OCI-LY7 (cell line): ENCODE data around the gene GALNT6. TPM values are rescaled to one million over a fixed set of nuclear protein-coding genes. Genes with fewer than 3 reads are reported as not detected.

Experiments
- BruUV-seq: library from RNA; stranded (reverse); fragments of 400-500 nt; replicated peaks from 2 replicates; lab custom pipeline; 2021; lab: Mats Ljungman, UMichigan
- CTCF ChIA-PET: fragments of 300-600 bp; sonication (Branson Sonifier 250); formaldehyde crosslinking; loops from one replicate; lab custom pipeline; 2022; ENCODE audit warnings: antibody characterized with exemption; ENCODE audit not compliant: unreplicated experiment; lab: Charles Lee
- POLR2A ChIA-PET: fragments of 300-600 bp; sonication (Branson Sonifier 250); formaldehyde crosslinking; loops from one replicate; lab custom pipeline; 2022; ENCODE audit warnings: antibody characterized with exemption; lab: Charles Lee
- DNase-seq: peaks from one replicate; pipeline ENCODE4 v3.0.0-alpha.2; 2015; ENCODE audit warnings: low spot score
- H2AFZ ChIP-seq: fragments of 200-600 bp; sonication (generic), shearing (Covaris generic); 2 replicates; pipeline ENCODE4 v1.6.1; 2014; ENCODE audit warnings: mild to moderate bottlenecking, antibody characterized with exemption, low read length, moderate library complexity
- H3K27ac ChIP-seq: fragments of 200-600 bp; sonication (generic); 2 replicates; pipeline ENCODE4 v1.5.1; 2014; ENCODE audit warnings: mixed run types, low read depth, mild to moderate bottlenecking, moderate library complexity, low read length, inconsistent platforms; ENCODE audit not compliant: poor library complexity, severe bottlenecking
- H3K36me3 ChIP-seq: fragments of 200-600 bp; sonication (generic); 2 replicates; pipeline ENCODE4 v1.6.1; 2014; ENCODE audit warnings: mild to moderate bottlenecking, antibody characterized with exemption, low read length, moderate library complexity, mixed read lengths; ENCODE audit not compliant: insufficient read depth
- H3K4me1 ChIP-seq: fragments of 200-600 bp; sonication (generic); 2 replicates; pipeline ENCODE4 v1.5.1; 2014; ENCODE audit warnings: mild to moderate bottlenecking, low read length; ENCODE audit not compliant: insufficient read depth, poor library complexity, severe bottlenecking
- H3K4me2 ChIP-seq: fragments of 200-600 bp; sonication (generic); 2 replicates; pipeline ENCODE4 v1.6.1; 2014; ENCODE audit warnings: mild to moderate bottlenecking, low read length
- H3K4me3 ChIP-seq: fragments of 200-600 bp; sonication (generic); 2 replicates; pipeline ENCODE4 v1.5.1; 2014; ENCODE audit warnings: mild to moderate bottlenecking, low read depth, low read length; ENCODE audit not compliant: poor library complexity, severe bottlenecking
- H3K79me2 ChIP-seq: fragments of 200-600 bp; sonication (generic); 2 replicates; pipeline ENCODE4 v1.6.1; 2016; ENCODE audit warnings: low read depth, mild to moderate bottlenecking, low read length, moderate library complexity, mixed read lengths; ENCODE audit not compliant: insufficient read depth
- H3K9me2 ChIP-seq: fragments of 200-600 bp; sonication (generic); 2 replicates; pipeline ENCODE4 v1.6.1; 2016; ENCODE audit warnings: mild to moderate bottlenecking, low read length, mixed read lengths; ENCODE audit not compliant: insufficient read depth
- H3K9me3 ChIP-seq: fragments of 200-600 bp; sonication (generic); 2 replicates; pipeline ENCODE4 v1.6.1; 2014; ENCODE audit warnings: mild to moderate bottlenecking, mixed run types, low read length, mixed read lengths
- H4K20me1 ChIP-seq: fragments of 200-600 bp; sonication (generic); 2 replicates; pipeline ENCODE4 v1.6.1; 2014; ENCODE audit warnings: mild to moderate bottlenecking, antibody characterized with exemption, low read length, moderate library complexity, mixed read lengths; ENCODE audit not compliant: insufficient read depth
- CTCF ChIP-seq: fragments of 200-600 bp; sonication (generic); conservative IDR thresholded peaks from 2 replicates; pipeline ENCODE4 v1.5.1; 2014; ENCODE audit warnings: mild to moderate bottlenecking, antibody characterized with exemption, low read length, moderate library complexity, mixed read lengths
- EZH2phosphoT487 ChIP-seq: fragments of 200-600 bp; sonication (generic); IDR thresholded peaks from 2 replicates; pipeline ENCODE4 v1.6.1; 2018; ENCODE audit warnings: low read depth, borderline replicate concordance, mild to moderate bottlenecking, mixed run types, antibody characterized with exemption, low read length, moderate library complexity, mixed read lengths
- intact Hi-C: fragments of 100-400 bp; cut with micrococcal nuclease; formaldehyde crosslinking; loops from one replicate; pipeline ENCODE4 v1.10.0; 2022; ENCODE audit not compliant: unreplicated experiment
- total RNA-seq, 2 experiments: library from RNA; depleted of rRNA in 1 of 2; stranded (reverse); fragments of >200 nt in 1 of 2; shearing (Covaris generic) in 1 of 2; gene quantifications; 2 replicates each; pipeline ENCODE4 v1.2.3, GENCODE V29; 2014 to 2022

GALNT6 gene
- total RNA-seq, 2 experiments from 2014 or later, result 1.4 to 4.8 TPM

- peaks cover 5% of the 10 kb centered on the region for H3K4me1 ChIP-seq
- no TSS peak for BruUV-seq
- no peak overlapping the region for H3K4me2 ChIP-seq
- no peaks in the 10 kb centered on the region for H3K9me2 ChIP-seq
- H3K36me3 ChIP-seq, result no peaks in the 10 kb centered on the region
- no peak overlapping the region for H3K27ac ChIP-seq
- H4K20me1 ChIP-seq, result no peaks in the 10 kb centered on the region
- ChIA-PET POLR2A (no interaction called here), CTCF (no interaction called here)
- no peaks in the 10 kb centered on the region for H3K79me2 ChIP-seq
- H2AFZ ChIP-seq, result no peak overlapping the region
- intact Hi-C loops, result no loop called here
- no peak overlapping the region for H3K4me3 ChIP-seq
- DNase-seq, result no peak
- TF ChIP-seq CTCF (no peak), EZH2phosphoT487 (no peak)
- no peaks in the 10 kb centered on the region for H3K9me3 ChIP-seq
Observed at GRCh38 chr12:51378749-51379148, 12.5 kb downstream of the GALNT6 start.

GRCh38 chr12:51377099-51377984, 13.9 kb downstream of the GALNT6 start:
- H3K4me2 ChIP-seq, result no peak overlapping the region
- no peaks in the 10 kb centered on the region for H4K20me1 ChIP-seq
- H3K9me3 ChIP-seq, result no peaks in the 10 kb centered on the region
- no peaks in the 10 kb centered on the region for H3K79me2 ChIP-seq
- no peaks in the 10 kb centered on the region for H3K9me2 ChIP-seq
- no peak overlapping the region for H2AFZ ChIP-seq
- no peaks in the 10 kb centered on the region for H3K36me3 ChIP-seq
- no peak for DNase-seq
- POLR2A ChIA-PET, result no interaction called here
- intact Hi-C loops, result no loop called here
- no peak; the same call in 1 of the 2 replicates for TF ChIP-seq CTCF
- no peak for TF ChIP-seq EZH2phosphoT487
- H3K4me1 ChIP-seq, result no peaks in the 10 kb centered on the region
- H3K4me3 ChIP-seq, result no peak overlapping the region
- no TSS peak for BruUV-seq
- H3K27ac ChIP-seq, result no peak overlapping the region
- CTCF ChIA-PET, result interaction anchor here (0.6 kb wide), 1 partner anchor 9 kb away, joined by 3 read pairs; no protein-coding TSS in a partner anchor

- no peak overlapping the region for H3K4me2 ChIP-seq
- H2AFZ ChIP-seq, result no peak overlapping the region
- TF ChIP-seq EZH2phosphoT487 (no peak), CTCF (no peak)
- no peak for DNase-seq
- H3K79me2 ChIP-seq, result no peaks in the 10 kb centered on the region
- intact Hi-C loops, result loop anchor here (2.0 kb wide), 1 partner anchor 158 kb away; no protein-coding TSS in a partner anchor
- no TSS peak for BruUV-seq
- H3K36me3 ChIP-seq, result no peaks in the 10 kb centered on the region
- no peaks in the 10 kb centered on the region for H3K9me3 ChIP-seq
- CTCF ChIA-PET, result no interaction called here
- H4K20me1 ChIP-seq, result peaks cover 7% of the 10 kb centered on the region; the same call in 1 of the 2 replicates
- no peaks in the 10 kb centered on the region for H3K4me1 ChIP-seq
- no peaks in the 10 kb centered on the region for H3K9me2 ChIP-seq
- H3K4me3 ChIP-seq, result no peak overlapping the region
- POLR2A ChIA-PET, result interaction anchor here (0.6 to 1.0 kb wide), 2 partner anchors 15 to 136 kb away, joined by 3 read pairs; partner anchors contain the start of gene DAZAP2
- H3K27ac ChIP-seq, result no peak overlapping the region
Observed at GRCh38 chr12:51374856-51375255, 16.4 kb downstream of the GALNT6 start.
